SH-SY5Y (cell line): Measurements from ENCODE around the gene PRKCH.

ENCODE experiments used
- GATA2 ChIP-seq: IDR thresholded peaks from 2 replicates; pipeline ENCODE4 v1.6.1; 2011; ENCODE audit warnings: mild to moderate bottlenecking, low read depth, low read length
- GATA3 ChIP-seq: IDR thresholded peaks from 2 replicates; pipeline ENCODE4 v1.6.1; 2011; ENCODE audit warnings: low read depth, mild to moderate bottlenecking, low read length, moderate library complexity

DNA sequence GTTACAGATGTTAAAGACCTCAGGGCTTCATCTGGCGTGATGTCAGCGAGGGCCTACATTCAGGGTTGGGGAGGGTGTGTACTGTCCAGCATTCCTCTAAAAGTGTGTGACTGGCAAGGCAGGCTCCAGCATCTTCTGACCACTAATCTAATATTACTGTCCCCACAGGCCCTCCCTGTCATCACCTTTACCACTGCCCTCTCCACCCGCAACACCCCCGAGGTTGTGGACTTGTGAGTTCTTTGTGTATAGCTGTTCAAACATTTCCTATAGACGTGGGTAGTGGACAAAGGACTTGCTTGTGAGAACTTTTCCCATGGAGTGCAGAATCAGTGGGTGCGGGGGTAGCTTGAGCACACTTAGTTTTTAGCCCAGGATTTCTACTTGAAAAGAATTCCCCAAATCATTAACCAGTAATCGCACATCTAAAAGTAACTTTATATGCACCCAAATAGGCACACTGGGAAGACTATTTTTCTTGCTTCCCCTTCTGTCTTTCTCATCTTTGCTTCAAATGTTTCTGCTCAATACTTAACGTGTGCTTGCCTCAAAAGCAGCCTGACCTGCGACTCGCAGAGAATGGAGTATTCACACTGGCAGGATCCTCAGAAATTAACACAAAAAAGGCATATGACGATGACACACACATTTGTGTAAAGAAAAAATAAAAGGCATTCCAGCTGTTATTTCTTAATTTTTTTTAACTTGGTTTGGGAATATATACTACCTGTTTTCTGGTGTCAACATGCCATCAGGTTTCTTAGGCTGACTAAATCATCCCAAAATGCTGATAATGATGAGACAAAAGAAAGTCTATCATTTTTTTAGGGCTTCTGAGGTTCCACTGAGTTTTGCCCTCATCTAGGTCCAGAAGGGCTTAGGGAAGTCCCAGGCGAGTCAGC lies 215.5 kb downstream of the PRKCH start:
- TF ChIP-seq GATA3 (no peak), GATA2 (no peak)
